ENCODE measurements around the gene B4GALT7.

DNA sequence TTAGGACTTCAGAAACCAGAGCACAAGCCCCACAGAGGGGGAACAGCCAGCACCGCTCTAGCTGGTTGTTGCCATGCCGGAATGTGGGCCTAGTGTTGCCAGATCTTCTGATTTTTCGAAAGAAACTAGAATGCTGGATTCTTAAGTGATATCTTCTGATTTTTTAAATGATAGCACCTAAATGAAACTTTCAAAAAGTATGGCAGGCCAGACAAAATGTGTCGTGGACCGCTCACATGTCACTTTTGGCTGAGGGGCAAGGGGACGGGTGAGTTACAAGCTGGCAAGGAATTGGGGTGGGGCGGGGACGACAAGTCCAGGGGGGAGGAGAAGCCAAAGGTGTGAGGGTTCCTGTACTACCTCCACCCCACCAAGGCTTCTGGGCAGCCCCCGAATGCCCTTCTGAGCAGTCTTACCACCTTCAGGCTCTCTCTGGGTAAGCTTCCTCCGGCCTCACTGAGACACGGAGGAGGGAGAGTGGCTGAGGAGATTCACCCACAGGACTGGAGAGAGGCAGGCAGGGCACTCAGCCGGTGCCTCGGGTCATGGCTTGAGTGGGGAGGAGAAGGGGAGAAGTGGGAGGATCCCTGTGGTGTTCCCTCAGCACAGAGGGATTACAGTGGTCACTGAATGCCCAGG, 10.3 kb downstream of the B4GALT7 start:
- TF ChIP-seq EZH2phosphoT487 (conservative IDR thresholded peaks at IDR 0.05; ENCODE audit: low read length) (no peak), CTCF (IDR thresholded peaks at IDR 0.05; ENCODE audit: insufficient read depth, low read length, poor library complexity, severe bottlenecking) (no peak)
